ENCODE measurements around the gene RPIA. TPM values are rescaled to one million over a fixed set of nuclear protein-coding genes. Genes with fewer than 3 reads are reported as not detected.

RPIA gene
- total and polyA plus RNA-seq, 2 donors (not counting 1 experiment from before 2014, with no cell fraction given) = 6.4 to 9.4 TPM

GRCh38 chr2:88659538-88659915, 31.9 kb upstream of the RPIA start:
- H4K20me1 ChIP-seq (ENCODE audit: control insufficient read depth, extremely low read depth, insufficient read depth, low read length) = no peaks in the 10 kb centered on the region
- H3K9me3 ChIP-seq (ENCODE audit: control insufficient read depth, insufficient read depth, low read depth, low read length) = no peaks in the 10 kb centered on the region
- no peak overlapping the region for H3K4me3 ChIP-seq (replicated peaks in 1 of 4; ENCODE audit: control extremely low read depth in 1 of 4, insufficient read depth in 1 of 4, low read depth in 3 of 4, low read length in 4 of 4)
- TF ChIP-seq EZH2 (IDR thresholded peaks at IDR 0.05; ENCODE audit: low read length, missing control alignments) = no peak
- TF ChIP-seq, protein P1, sequence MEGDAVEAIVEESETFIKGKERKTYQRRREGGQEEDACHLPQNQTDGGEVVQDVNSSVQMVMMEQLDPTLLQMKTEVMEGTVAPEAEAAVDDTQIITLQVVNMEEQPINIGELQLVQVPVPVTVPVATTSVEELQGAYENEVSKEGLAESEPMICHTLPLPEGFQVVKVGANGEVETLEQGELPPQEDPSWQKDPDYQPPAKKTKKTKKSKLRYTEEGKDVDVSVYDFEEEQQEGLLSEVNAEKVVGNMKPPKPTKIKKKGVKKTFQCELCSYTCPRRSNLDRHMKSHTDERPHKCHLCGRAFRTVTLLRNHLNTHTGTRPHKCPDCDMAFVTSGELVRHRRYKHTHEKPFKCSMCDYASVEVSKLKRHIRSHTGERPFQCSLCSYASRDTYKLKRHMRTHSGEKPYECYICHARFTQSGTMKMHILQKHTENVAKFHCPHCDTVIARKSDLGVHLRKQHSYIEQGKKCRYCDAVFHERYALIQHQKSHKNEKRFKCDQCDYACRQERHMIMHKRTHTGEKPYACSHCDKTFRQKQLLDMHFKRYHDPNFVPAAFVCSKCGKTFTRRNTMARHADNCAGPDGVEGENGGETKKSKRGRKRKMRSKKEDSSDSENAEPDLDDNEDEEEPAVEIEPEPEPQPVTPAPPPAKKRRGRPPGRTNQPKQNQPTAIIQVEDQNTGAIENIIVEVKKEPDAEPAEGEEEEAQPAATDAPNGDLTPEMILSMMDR (conservative IDR thresholded peaks at IDR 0.05 in 1 of 2, IDR thresholded peaks at IDR 0.05 in 1 of 2; ENCODE audit: low read depth in 1 of 2, low read length in 2 of 2) = no peak
- no peak overlapping the region for H3K9ac ChIP-seq (ENCODE audit: insufficient read depth, low read length)
- no peaks in the 10 kb centered on the region for H3K36me3 ChIP-seq (ENCODE audit: control insufficient read depth, insufficient read depth, low read length)
- peak overlapping the region; percentile 29 for H3K27ac ChIP-seq (ENCODE audit: insufficient read depth, low read length)
- H3K4me2 ChIP-seq (ENCODE audit: extremely low read depth, insufficient read depth, low read length) = peak overlapping the region; percentile 42
- peaks cover 2% of the 10 kb centered on the region for H3K27me3 ChIP-seq (ENCODE audit: control insufficient read depth, insufficient read depth, low read length)
- H2AFZ ChIP-seq (ENCODE audit: low read length) = peak overlapping the region; percentile 25
- no peaks in the 10 kb centered on the region for H3K79me2 ChIP-seq (ENCODE audit: control insufficient read depth, insufficient read depth, low read length)
- peaks cover 17% of the 10 kb centered on the region for H3K4me1 ChIP-seq (ENCODE audit: control insufficient read depth, extremely low read depth, insufficient read depth, low read length)
- DNase-seq (ENCODE audit: low read depth in 2 of 2) = peak; percentile 44 to 85

GRCh38 chr2:88660622-88661021, 30.9 kb upstream of the RPIA start:
- Histone ChIP-seq H3K4me1 (ENCODE audit: control insufficient read depth, extremely low read depth, insufficient read depth, low read length) (peaks cover 15% of the 10 kb centered on the region), H3K4me2 (ENCODE audit: extremely low read depth, insufficient read depth, low read length) (no peak overlapping the region), H2AFZ (ENCODE audit: low read length) (no peak overlapping the region), H3K9me3 (ENCODE audit: control insufficient read depth, insufficient read depth, low read depth, low read length) (no peaks in the 10 kb centered on the region), H3K36me3 (ENCODE audit: control insufficient read depth, insufficient read depth, low read length) (no peaks in the 10 kb centered on the region), H3K4me3 (replicated peaks in 1 of 4; ENCODE audit: control extremely low read depth in 1 of 4, insufficient read depth in 1 of 4, low read depth in 3 of 4, low read length in 4 of 4) (no peak overlapping the region), H4K20me1 (ENCODE audit: control insufficient read depth, extremely low read depth, insufficient read depth, low read length) (no peaks in the 10 kb centered on the region), H3K79me2 (ENCODE audit: control insufficient read depth, insufficient read depth, low read length) (no peaks in the 10 kb centered on the region), H3K27ac (ENCODE audit: insufficient read depth, low read length) (no peak overlapping the region), H3K9ac (ENCODE audit: insufficient read depth, low read length) (no peak overlapping the region), H3K27me3 (ENCODE audit: control insufficient read depth, insufficient read depth, low read length) (peaks cover 2% of the 10 kb centered on the region)
- TF ChIP-seq, protein P1 (conservative IDR thresholded peaks at IDR 0.05 in 1 of 2, IDR thresholded peaks at IDR 0.05 in 1 of 2; ENCODE audit: low read depth in 1 of 2, low read length in 2 of 2) = no peak
- TF ChIP-seq EZH2 (IDR thresholded peaks at IDR 0.05; ENCODE audit: low read length, missing control alignments) = no peak
- no peak for DNase-seq (ENCODE audit: low read depth in 2 of 2)

GRCh38 chr2:88666576-88666975, 24.9 kb upstream of the RPIA start:
- Histone ChIP-seq H3K9ac (ENCODE audit: insufficient read depth, low read length) (no peak overlapping the region), H3K27ac (ENCODE audit: insufficient read depth, low read length) (no peak overlapping the region), H3K4me1 (ENCODE audit: control insufficient read depth, extremely low read depth, insufficient read depth, low read length) (no peaks in the 10 kb centered on the region), H3K36me3 (ENCODE audit: control insufficient read depth, insufficient read depth, low read length) (no peaks in the 10 kb centered on the region), H3K4me3 (replicated peaks in 1 of 4; ENCODE audit: control extremely low read depth in 1 of 4, insufficient read depth in 1 of 4, low read depth in 3 of 4, low read length in 4 of 4) (no peak overlapping the region), H3K4me2 (ENCODE audit: extremely low read depth, insufficient read depth, low read length) (no peak overlapping the region), H3K27me3 (ENCODE audit: control insufficient read depth, insufficient read depth, low read length) (peaks cover 4% of the 10 kb centered on the region), H2AFZ (ENCODE audit: low read length) (no peak overlapping the region), H4K20me1 (ENCODE audit: control insufficient read depth, extremely low read depth, insufficient read depth, low read length) (no peaks in the 10 kb centered on the region), H3K79me2 (ENCODE audit: control insufficient read depth, insufficient read depth, low read length) (no peaks in the 10 kb centered on the region), H3K9me3 (ENCODE audit: control insufficient read depth, insufficient read depth, low read depth, low read length) (no peaks in the 10 kb centered on the region)
- DNase-seq (ENCODE audit: low read depth in 2 of 2) = no peak
- no peak for TF ChIP-seq EZH2 (IDR thresholded peaks at IDR 0.05; ENCODE audit: low read length, missing control alignments)
- TF ChIP-seq, protein P1 (conservative IDR thresholded peaks at IDR 0.05 in 1 of 2, IDR thresholded peaks at IDR 0.05 in 1 of 2; ENCODE audit: low read depth in 1 of 2, low read length in 2 of 2) = no peak
